Activated CD4-positive, CD25-positive, alpha-beta regulatory T cell treated with anti-CD3 and anti-CD28 coated beads, Interleukin-2, amount 50 U/mL, for 16 hours (primary cell): ENCODE data around the gene SLAMF7.

ENCODE experiments used
- DNase-seq: peaks from one replicate; pipeline ENCODE4 v3.0.0-alpha.2; 2020; ENCODE audit warnings: low read depth, low spot score

SLAMF7 gene

DNA sequence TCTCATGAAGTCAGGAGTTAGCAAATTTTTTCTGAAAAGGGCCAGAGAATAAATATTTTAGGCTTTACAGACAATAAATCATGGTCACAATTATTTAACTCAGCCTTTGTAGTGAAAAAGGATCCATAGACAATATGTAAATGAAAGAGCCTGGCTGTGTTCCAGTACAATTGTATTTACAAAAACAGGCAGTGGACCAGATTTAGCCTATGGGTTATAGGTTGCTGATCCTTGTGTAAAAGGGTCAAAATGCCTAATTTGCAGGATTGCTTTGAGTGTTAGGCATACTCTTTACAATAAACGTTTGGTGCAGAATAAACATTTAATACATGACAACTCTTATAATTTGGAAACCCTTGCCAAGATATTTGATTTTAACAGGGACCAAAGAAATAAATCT, 6.5 kb downstream of the SLAMF7 start:
- no peak for DNase-seq

DNA sequence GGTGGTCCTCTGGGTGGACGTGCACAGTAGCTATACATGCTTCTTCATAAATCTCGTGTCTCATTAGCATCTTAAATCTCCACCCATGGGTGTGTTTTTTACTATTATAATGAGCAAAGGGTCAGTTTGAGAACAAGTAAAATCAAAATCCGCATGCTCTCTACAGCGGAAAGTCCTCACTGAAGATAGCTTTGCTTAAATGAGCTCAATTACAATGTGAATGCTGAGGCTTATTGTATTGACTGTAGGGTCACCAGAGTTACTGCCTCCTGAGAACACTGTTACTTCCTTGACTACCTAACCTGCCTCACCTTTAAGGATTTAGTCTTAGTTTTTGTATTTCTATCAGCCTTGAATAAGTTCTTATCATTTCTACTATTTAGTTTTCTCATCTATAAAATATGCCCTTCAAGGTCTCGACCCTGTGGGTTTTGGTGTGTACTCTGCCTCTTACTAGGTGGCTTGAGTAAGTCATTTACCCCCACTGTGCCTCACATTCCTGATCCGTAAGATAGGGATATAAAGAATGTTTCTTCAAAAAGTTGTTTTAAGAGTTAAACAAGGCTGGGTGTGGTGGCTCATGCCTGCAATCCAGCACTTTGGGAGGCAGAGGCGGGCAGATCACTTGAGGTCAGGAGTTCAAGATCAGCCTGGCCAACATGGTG, 7.9 kb downstream of the SLAMF7 start:
- no peak for DNase-seq

DNA sequence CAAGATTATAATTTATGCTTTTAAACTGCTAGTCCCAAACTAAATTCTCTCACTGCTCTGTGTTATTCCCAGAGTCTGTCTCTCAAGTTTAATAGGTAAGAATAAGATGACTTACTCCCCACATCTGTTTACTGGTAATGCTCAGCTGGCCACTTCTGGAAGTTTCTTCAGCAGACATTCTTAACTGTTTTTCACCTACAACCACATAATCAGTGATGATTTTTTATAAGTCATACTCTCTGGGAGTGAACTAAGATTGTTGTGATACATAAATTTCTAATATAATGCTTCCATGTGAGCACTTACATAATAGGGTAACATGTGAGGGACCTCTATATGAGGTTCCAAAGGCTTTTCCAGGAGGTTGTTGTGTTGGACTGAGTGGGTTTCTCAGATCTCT, 8.7 kb downstream of the SLAMF7 start:
- DNase-seq: no peak

DNA sequence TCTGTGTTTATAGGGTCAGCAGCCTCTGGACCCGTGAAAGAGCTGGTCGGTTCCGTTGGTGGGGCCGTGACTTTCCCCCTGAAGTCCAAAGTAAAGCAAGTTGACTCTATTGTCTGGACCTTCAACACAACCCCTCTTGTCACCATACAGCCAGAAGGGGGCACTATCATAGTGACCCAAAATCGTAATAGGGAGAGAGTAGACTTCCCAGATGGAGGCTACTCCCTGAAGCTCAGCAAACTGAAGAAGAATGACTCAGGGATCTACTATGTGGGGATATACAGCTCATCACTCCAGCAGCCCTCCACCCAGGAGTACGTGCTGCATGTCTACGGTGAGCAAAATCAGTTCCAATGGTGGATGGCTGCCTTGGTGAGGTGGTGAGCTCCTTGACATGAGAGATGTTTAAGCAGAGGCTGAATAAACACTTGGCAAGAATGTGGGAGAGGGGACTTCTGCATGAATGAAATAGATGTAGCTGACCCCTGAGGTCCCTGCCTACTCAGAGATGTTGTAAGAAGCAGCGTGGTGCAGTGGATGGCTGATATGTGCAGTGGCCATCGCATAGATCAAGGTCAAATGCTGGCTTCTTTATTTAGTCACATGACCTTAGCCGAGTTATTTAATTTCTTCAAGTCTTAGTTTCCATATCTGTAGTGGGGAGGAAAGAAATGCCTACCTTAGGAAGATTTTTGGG, 9.3 kb downstream of the SLAMF7 start:
- DNase-seq: no peak

DNA sequence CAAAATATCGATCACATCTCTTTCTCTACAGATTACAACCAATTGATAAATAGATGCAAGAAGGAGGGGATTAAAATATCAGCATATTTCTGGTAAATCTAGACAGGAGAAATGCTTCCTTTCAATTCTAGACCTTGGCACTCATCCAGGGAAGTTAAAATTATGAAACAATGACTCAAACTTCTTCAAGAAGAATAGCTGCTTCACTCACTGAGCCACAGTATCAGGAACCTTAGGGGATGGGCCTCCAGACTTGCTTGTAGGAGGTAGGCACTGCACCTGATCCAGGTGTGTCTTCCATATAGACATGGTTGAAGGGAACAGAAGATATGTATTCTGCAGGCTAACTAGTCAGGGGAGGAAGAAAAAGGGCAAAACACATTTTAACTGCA, 9.8 kb downstream of the SLAMF7 start:
- DNase-seq: no peak

DNA sequence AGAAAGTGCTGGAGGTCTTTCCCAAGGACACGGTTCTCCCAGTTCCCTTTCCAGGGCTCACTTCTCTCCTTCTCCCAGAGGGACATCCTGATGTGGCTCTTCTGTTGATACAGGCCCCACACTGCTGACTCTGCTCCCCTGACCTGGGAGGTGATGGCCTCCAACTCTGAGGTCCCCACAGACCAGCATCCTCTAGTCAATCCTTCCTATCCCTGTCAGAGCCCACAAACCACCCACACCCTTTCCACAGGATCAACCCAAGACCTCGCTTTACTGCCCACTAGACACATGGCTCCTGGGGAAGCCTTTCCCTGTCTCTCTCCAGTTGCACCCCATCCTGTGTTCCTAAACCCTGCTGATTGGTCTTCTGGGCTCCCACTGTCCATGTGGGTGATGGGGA, 11.6 kb downstream of the SLAMF7 start:
- DNase-seq: no peak

DNA sequence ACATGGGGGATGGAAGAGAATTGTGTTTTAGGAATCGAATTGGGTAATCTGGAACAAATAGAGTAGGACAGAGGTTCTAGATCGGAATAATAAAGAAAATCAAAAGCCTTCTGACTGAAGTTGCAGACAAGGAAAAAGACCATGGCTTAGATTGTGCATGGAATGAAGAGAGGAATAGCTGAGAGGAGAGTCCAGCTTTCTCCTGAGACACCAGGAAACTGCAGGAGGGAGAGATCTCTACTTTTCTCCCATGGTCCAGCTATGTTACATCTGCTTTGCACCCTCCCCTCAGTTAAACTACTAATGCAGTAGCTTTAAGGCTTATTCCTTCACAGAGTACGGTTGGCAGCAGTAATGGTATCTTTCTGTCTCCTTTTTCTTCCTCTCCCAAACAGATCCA, 13.4 kb downstream of the SLAMF7 start:
- DNase-seq: no peak

DNA sequence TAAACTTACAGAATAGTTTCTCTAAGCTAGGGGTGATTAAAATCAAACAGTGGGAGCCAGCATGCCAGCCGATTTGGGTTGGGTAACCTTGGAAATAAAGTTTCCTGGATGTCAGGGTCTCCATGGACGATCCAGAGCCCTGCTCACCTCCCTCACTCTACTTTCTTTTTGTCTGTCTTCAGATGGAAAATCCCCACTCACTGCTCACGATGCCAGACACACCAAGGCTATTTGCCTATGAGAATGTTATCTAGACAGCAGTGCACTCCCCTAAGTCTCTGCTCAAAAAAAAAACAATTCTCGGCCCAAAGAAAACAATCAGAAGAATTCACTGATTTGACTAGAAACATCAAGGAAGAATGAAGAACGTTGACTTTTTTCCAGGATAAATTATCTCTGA, 13.9 kb downstream of the SLAMF7 start:
- no peak for DNase-seq

DNA sequence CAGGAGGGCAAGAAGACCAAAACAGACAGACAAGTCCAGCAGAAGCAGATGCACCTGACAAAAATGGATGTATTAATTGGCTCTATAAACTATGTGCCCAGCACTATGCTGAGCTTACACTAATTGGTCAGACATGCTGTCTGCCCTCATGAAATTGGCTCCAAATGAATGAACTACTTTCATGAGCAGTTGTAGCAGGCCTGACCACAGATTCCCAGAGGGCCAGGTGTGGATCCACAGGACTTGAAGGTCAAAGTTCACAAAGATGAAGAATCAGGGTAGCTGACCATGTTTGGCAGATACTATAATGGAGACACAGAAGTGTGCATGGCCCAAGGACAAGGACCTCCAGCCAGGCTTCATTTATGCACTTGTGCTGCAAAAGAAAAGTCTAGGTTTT, 14.5 kb downstream of the SLAMF7 start:
- DNase-seq: no peak

DNA sequence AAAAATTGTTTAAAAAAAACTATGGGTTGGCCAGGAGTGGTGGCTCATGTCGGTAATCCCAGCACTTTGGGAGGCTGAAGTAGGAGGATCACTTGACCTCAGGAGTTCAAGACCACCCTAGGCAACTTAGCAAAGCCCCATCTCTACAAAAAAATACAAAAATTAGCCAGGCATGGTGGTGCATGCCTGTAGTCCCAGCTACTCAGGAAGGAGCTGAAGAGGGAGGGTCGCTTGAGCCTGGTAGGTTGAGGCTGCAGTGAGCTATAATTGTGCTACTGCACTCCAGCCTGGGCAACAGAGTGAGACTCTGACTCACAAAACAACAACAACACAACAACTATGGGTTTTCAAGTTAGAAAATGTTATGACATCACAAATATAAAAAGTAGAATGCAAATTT, 16.4 kb downstream of the SLAMF7 start:
- no peak for DNase-seq

DNA sequence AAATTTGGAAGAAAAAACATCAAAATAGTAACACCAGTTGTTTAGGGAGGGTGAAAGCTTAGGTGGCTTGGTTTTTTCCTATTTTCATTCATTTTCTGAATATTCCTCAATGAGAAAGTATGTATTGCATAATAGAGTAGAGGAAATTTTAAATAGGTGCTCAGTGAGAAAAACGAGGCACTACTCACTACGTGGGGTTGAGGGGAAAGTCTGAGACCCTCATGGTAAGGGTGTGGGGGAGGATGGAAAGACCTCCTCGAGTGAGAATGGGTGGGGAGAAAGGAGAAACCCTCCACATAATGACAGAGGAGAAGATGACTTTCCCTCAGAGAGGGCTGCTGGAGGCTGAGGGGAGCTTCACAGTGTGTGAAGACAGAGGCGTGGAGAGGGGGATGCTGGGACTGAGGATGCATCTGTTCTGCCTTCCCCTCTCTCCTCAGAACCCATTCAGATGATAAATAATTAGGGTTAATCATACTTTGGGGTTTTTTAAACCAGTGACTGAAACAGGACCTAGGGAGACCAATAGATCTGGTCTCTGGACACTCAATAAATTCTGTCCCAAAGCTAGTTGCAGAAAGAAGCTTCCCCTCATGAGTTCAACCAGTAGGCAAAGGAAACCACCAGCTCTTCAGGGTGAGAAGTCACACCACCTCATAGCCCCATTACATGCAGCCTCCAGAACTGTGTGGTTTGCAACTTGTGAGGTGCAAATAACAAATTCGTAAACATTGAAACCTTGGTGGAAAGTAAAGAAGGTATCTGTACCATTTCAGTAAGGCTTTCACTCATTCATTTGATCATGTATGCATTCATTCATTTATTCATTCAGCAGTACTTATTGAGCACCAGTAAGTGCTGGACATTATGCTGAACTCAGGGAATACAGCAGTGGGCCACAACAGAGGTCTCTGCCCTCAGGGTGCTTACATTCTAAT, 17.1 kb downstream of the SLAMF7 start:
- DNase-seq: no peak

DNA sequence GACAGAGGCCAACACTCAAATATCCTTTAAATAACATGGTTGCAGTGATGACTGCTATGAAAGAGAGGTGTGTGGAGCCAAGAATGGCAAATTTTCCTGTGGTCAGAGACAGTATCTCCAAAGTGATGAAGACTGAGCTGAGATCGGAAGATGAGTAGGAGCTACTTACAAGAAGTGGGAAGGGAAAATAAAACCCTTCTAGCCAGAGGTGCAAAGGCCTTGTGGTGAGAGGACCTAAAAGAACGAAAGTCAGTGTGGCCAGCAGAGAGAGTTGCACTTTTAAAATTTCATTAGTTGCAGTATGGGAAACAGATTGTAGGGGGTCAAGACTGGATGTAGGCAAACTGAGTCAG, 17.8 kb downstream of the SLAMF7 start:
- DNase-seq: no peak

DNA sequence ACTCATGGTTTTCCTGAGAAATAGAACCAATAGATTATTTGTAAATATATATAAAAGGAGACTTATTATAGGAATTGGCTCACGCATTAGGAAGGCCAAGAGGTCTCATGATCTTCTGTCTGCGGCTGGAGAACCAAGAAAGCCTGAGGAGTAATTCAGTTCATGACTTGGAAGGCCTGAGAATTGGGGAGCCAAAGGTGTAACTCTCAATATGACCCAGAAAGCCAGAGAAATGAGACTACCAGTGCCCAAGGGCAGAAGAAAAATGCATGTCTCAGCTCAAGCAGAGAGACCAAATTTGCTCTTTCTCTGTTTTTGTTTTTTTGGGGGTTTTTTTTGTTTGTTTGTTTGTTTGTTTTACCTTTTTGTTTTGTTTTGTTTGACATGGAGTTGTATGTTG, 19.5 kb downstream of the SLAMF7 start:
- no peak for DNase-seq

DNA sequence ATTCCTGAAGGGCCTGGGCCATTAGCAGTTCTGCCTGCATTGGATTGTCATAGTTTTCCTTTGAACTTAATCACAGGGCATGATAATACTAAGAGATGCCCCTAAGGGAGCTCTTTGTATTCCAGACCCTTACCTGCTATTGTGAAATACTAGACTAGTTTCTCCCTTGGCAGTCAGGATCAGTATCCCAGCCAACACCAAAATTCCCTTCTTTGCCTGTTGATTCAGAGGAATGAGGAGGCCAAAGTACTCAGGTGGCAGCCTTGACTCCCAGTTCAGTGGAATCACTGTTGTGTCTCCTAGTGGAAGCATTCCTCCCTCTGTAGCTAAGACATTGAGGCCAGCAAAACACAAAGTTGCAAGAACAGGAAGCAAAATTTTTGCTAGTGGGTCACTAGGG, 20.7 kb downstream of the SLAMF7 start:
- DNase-seq: no peak

DNA sequence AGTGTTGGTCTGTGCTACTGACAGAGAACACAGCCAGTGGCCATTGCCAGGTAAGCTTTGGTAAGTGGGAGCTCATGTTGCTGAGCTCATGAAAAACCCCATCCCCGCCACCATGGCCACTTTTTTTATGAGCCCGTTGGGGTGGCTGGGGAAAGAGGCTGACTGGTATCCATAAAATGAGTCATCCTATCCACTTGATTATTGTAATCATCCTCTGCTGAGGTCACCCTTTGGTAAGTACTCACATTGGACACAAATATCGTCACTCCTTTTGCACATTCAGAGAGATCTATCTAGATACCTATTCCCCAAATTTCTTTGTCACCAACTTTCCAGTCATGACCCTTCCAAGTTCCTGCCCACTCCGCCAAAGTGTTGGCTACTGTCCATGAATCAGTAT, 22.0 kb downstream of the SLAMF7 start:
- no peak for DNase-seq

DNA sequence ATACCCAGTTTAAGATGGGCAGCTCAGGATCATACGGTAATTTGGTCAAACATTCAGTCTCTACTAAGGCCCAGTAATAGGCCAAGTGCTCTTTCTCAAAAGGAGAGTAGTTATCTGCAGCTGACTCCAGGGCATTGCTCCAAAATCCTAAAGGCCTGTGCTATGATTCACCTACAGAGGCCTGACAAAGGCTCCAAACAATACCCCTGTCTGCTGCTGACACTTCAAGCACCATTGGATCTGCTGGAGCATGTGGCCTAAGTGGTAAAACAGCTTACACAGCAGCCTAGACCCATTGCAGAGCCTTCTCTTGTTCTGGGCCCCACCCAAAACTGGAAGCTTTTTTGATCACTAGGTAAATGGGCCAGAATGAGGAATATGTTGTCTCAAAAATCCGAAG, 22.8 kb downstream of the SLAMF7 start:
- no peak for DNase-seq

DNA sequence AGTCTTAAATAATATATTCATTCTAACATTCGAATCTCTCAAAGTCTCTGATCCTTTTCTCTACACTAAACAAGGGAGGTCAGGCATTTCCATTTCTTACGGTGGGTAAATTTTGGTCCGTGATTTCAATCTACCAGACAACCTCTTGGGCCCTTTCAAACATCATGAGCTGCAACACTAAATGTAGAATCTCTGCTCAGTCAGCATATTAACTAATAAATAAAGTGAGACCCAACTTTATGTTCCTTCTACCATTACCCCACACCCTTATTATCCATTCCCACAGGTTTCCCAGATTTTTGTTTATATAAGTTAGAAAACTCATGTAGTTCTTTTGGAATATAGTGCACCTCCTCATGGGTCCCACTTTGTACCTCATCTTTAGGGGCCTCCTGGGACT, 24.9 kb downstream of the SLAMF7 start:
- no peak for DNase-seq

DNA sequence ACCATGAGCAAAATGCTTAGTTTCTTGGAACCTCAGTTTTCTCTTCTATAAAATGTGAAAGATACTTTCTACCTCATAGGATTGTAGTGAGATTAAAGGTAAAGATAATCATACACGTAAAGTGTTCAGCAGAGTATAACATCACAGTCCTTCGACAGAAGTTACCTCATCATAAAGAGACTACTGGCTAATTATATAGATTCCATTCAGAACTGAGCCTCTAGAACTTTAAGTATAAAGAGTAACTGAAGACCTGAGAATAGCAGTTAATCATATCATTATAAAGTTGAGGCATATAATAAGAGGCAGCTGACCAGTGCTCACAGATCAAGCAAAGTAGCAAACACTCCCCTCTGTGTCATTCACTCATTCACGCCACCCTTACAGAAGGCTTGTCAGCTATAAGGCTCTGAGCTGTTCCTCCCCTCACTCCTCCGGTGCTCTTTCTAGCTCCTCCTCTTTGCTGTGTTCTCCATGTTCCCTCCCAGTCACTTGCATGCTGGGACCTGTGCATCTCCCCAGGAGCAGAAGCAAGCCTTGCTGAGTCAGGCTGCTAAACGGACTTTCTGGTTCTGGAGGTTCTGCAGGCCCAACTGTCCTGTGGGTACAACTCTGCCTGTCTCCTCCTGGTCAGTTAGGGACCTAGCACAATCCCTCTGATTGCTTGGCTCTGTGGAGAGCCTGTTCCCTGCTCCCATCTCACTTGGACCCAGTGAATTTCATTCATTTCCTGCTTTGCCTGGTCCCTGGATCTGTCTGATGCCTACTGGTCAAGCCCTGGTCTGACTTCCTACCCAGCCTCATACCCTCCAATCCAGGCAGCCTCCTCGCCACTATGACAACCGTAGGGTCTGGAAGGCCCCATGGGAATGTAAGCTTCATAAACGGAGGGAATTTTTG, 28.6 kb downstream of the SLAMF7 start:
- DNase-seq: no peak

DNA sequence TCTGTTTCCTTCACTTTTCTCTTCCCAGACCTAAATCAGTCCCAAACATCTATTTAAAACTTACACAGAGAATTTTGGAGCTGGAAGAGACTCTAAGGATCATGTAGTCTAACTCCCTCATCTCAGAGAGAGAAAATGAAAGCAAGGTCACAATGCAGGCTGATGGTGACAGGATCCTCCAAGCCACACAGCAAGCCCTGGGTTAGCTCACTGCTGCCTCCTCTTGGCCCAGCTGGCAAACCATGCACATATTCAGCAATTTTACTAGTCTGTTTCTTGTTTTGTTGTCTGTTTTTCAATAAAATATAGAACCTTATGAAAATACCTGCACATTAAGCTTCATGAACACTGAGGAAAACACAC, 29.2 kb downstream of the SLAMF7 start:
- peak; percentile 69 for DNase-seq

DNA sequence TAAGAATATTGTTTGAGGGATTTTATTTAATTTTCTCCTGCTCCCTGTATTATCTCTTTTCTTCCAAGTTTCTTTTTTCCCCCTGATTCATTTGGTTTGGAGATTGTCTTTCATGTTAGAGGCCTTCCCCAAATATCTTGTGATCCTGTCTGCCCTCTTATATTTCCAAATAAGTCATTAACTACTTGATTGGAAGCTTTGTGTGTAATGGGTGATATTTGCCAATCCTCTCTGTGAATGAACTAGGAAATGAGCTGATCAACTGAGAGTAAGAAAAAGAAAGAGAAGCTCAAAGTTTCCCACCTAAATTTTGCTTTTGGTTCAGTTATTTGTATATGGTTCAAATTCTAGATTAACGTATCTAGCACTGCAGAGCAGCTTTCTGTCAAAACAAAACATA, 33.3 kb downstream of the SLAMF7 start:
- DNase-seq: no peak

DNA sequence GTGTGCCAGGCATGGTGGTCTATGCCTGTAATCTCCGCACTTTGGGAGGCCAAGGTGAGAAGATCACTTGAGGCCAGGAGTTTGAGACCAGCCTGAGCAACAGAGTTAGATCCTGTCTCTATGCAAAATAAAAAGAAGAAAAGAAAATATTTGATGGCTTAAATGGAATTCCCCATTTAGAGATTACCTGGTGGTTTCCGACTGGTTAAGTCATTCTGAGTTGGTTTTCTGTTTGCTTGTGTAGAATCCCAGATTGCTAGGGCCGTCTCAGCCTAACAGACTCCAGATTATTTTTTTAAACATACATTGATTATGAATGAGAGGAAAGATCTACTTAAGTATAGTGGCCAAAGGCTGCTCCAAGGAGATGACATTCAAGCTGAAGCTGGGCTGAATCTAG, 34.0 kb downstream of the SLAMF7 start:
- no peak for DNase-seq
